GM21528 (cell line): ENCODE results near the gene ACOD1.
"Not testable (repeated sequence)": the region's sequence is repeated elsewhere in the genome, so short reads cannot be mapped to it uniquely, and the experiment has no call there.

Source experiments
- ATAC-seq: cut with Tn5 transposase; IDR thresholded peaks from one replicate; pipeline ENCODE4 v1.9.1; 2021; ENCODE audit warnings: mild to moderate bottlenecking, moderate library complexity; ENCODE audit not compliant: unreplicated experiment, low FRiP score

ACOD1 gene

GRCh38 chr13:76950101-76950500 lies 1.8 kb downstream of the ACOD1 start:
- ATAC-seq: no peak

- ATAC-seq: no peak
Observed at GRCh38 chr13:76953968-76954367, 5.7 kb downstream of the ACOD1 start.

GRCh38 chr13:76954538-76954937 lies 6.2 kb downstream of the ACOD1 start:
- ATAC-seq: no peak

GRCh38 chr13:76955193-76955592 lies 6.9 kb downstream of the ACOD1 start:
- no peak for ATAC-seq

GRCh38 chr13:76955661-76956060 lies 7.3 kb downstream of the ACOD1 start:
- ATAC-seq: no peak

- ATAC-seq: no peak
Observed at GRCh38 chr13:76958841-76959432, 10.6 kb downstream of the ACOD1 start.

GRCh38 chr13:76959734-76960133 lies 11.4 kb downstream of the ACOD1 start:
- not testable (repeated sequence) for ATAC-seq

GRCh38 chr13:76965759-76966421 lies 17.6 kb downstream of the ACOD1 start:
- no peak for ATAC-seq

GRCh38 chr13:76967031-76967430 lies 18.7 kb downstream of the ACOD1 start:
- no peak for ATAC-seq

- no peak for ATAC-seq
Observed at GRCh38 chr13:76968041-76968440, 19.7 kb downstream of the ACOD1 start.

GRCh38 chr13:76969488-76970365 lies 21.4 kb downstream of the ACOD1 start:
- no peak for ATAC-seq

GRCh38 chr13:76971215-76971614 lies 22.9 kb downstream of the ACOD1 start:
- ATAC-seq: no peak

- no peak for ATAC-seq
Observed at GRCh38 chr13:76971851-76972829, 23.8 kb downstream of the ACOD1 start.

GRCh38 chr13:76973920-76974617 lies 25.8 kb downstream of the ACOD1 start:
- no peak for ATAC-seq

- ATAC-seq: no peak
Observed at GRCh38 chr13:76974618-76974975, 26.3 kb downstream of the ACOD1 start.

- ATAC-seq: no peak
Observed at GRCh38 chr13:76975863-76976262, 27.6 kb downstream of the ACOD1 start.

- no peak for ATAC-seq
Observed at GRCh38 chr13:76976490-76976889, 28.2 kb downstream of the ACOD1 start.

GRCh38 chr13:76976929-76977328 lies 28.6 kb downstream of the ACOD1 start:
- ATAC-seq: no peak

GRCh38 chr13:76980075-76980718 lies 31.9 kb downstream of the ACOD1 start:
- peak; percentile 99 for ATAC-seq
